Right lobe of liver (tissue), 4 donors: ENCODE results near the gene ZXDA.

Experiments used
- POLR2A ChIP-seq: fragments of 450-650 bp; IDR thresholded peaks from one replicate; pipeline ENCODE4 v1.6.1; 2017; ENCODE audit warnings: antibody characterized with exemption, mild to moderate bottlenecking
- TF ChIP-seq, protein P1 (sequence below), 4 donors: fragments of 200-600 bp in 3 of 4; fragments of 450-650 bp in 1 of 4; IDR thresholded peaks; one replicate each; pipeline versions ENCODE4 v1.5.1 to v1.8.0; 2016 to 2022; ENCODE audit warnings: antibody characterized with exemption in 4 of 4, mild to moderate bottlenecking in 2 of 4
- donor health status: DM: no; HTN: no; CAD: no.
- donor health status: DM: no; HTN: no; CAD: no.
- donor health status: DM: no; HTN: yes; CAD: no.

DNA sequence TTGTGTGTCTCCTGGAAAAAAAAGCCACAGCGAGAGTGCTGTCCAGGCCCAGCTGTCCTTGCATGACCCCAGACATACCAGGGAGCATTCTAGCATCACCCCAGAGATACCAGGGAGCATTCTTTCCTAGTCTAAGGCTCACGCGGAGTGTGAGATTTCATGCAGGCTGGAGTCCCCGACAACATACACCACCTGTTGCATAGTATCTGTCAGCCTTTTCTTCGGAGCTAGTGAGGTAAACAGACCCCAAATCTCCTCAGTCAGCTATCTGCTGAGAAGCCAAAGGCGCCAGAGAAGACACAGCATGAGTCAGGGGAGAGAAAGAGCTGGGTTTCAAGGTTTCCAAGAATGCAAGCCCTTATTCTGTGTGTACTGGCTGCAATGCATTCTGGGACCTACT lies 23.1 kb upstream of the ZXDA start:
- TF ChIP-seq, protein P1, sequence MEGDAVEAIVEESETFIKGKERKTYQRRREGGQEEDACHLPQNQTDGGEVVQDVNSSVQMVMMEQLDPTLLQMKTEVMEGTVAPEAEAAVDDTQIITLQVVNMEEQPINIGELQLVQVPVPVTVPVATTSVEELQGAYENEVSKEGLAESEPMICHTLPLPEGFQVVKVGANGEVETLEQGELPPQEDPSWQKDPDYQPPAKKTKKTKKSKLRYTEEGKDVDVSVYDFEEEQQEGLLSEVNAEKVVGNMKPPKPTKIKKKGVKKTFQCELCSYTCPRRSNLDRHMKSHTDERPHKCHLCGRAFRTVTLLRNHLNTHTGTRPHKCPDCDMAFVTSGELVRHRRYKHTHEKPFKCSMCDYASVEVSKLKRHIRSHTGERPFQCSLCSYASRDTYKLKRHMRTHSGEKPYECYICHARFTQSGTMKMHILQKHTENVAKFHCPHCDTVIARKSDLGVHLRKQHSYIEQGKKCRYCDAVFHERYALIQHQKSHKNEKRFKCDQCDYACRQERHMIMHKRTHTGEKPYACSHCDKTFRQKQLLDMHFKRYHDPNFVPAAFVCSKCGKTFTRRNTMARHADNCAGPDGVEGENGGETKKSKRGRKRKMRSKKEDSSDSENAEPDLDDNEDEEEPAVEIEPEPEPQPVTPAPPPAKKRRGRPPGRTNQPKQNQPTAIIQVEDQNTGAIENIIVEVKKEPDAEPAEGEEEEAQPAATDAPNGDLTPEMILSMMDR (IDR thresholded peaks at IDR 0.05) = no peak
- no peak for TF ChIP-seq POLR2A
